ENCODE results near the gene ZNF705A.
"Not testable (repeated sequence)": the region's sequence is repeated elsewhere in the genome, so short reads cannot be mapped to it uniquely, and the experiment has no call there.

Gene ZNF705A

GRCh38 chr12:8226355-8226754, 69.5 kb downstream of the ZNF705A start:
- TF ChIP-seq, protein P1, sequence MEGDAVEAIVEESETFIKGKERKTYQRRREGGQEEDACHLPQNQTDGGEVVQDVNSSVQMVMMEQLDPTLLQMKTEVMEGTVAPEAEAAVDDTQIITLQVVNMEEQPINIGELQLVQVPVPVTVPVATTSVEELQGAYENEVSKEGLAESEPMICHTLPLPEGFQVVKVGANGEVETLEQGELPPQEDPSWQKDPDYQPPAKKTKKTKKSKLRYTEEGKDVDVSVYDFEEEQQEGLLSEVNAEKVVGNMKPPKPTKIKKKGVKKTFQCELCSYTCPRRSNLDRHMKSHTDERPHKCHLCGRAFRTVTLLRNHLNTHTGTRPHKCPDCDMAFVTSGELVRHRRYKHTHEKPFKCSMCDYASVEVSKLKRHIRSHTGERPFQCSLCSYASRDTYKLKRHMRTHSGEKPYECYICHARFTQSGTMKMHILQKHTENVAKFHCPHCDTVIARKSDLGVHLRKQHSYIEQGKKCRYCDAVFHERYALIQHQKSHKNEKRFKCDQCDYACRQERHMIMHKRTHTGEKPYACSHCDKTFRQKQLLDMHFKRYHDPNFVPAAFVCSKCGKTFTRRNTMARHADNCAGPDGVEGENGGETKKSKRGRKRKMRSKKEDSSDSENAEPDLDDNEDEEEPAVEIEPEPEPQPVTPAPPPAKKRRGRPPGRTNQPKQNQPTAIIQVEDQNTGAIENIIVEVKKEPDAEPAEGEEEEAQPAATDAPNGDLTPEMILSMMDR (conservative IDR thresholded peaks at IDR 0.05; ENCODE audit: low read depth, low read length): no peak
- H3K79me2 ChIP-seq (ENCODE audit: insufficient read depth, low read depth): no peaks in the 10 kb centered on the region
- H3K4me2 ChIP-seq: no peak overlapping the region
- no peak overlapping the region for H2AFZ ChIP-seq (ENCODE audit: low read depth)
- no peaks in the 10 kb centered on the region for H3K27me3 ChIP-seq (ENCODE audit: insufficient read depth, low read depth)
- no peaks in the 10 kb centered on the region for H4K20me1 ChIP-seq (ENCODE audit: insufficient read depth)
- H3K27ac ChIP-seq: no peak overlapping the region
- no peaks in the 10 kb centered on the region for H3K36me3 ChIP-seq (ENCODE audit: insufficient read depth)
- no peak overlapping the region for H3K9ac ChIP-seq
- H3K4me3 ChIP-seq (IDR thresholded peaks at IDR 0.05; ENCODE audit: insufficient read depth, low read depth, low read length): no peak overlapping the region
- no peaks in the 10 kb centered on the region for H3K4me1 ChIP-seq (ENCODE audit: low read depth, poor library complexity, severe bottlenecking)

DNA sequence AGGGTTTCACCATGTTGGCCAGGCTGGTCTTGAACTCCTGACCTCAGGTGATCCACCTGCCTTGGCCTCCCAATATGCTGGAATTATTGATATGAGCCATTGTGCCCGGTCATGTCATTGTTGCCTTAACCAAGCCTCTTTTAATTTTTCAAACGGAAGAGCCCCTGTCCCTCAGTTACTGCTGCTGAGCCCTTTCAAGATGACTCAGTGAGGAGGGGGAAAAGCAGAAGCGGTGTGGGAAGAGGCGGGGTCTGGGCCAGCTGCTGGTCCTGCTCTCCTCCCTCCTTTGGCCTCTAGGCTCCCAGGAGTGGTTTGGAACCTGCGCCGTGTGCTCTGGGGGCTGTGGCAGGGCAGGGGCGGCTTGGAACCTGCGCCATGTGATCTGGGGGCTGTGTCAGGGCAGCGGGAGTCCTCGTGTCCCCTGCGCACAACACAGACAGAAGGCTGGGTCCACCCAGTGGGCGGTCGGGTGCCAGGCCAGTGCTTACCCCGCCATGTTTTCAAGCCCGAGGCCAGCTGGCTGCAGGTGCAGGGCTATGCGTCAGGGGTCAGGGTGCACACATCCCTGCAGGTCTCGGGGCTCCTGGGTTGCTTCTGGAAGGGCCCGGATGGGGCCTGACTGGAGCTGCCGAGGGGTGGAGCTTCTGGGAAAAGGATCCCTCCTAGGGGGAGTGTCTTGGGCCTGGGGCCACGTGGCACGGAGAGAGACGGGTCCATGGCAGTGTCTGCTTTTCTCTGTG, 70.3 kb downstream of the ZNF705A start, which contains the start of gene FAM90A1:
FAM90A1 (minus strand) TSS at position 627 of the 740 bp plus-strand sequence. CDS start 2,786 bp downstream, outside the sequence.
- not testable (repeated sequence) for H3K27ac ChIP-seq; H3K27me3 ChIP-seq (ENCODE audit: insufficient read depth, low read depth); H3K4me2 ChIP-seq; H4K20me1 ChIP-seq (ENCODE audit: insufficient read depth); H2AFZ ChIP-seq (ENCODE audit: low read depth); H3K4me1 ChIP-seq (ENCODE audit: low read depth, poor library complexity, severe bottlenecking); H3K9ac ChIP-seq; H3K36me3 ChIP-seq (ENCODE audit: insufficient read depth); H3K4me3 ChIP-seq (IDR thresholded peaks at IDR 0.05; ENCODE audit: insufficient read depth, low read depth, low read length); H3K79me2 ChIP-seq (ENCODE audit: insufficient read depth, low read depth)

DNA sequence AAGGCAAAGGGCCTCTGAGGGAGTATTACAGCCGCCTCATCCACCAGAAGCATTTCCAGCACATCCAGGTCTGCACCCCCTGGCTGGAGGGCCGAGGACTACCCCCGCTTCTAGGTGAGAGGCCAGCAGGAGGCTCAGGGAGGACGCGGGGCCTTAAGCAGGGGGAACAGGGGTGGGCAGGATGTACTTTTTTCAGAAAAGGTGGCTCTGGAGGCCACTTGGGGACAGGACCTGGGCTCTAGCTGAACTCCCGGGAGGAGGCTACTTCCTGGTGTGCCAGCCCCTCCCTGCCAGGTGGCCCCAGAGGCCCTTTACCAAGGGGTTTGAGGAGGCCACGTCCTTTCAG, 70.9 kb downstream of the ZNF705A start:
- not testable (repeated sequence) for H3K79me2 ChIP-seq (ENCODE audit: insufficient read depth, low read depth); H4K20me1 ChIP-seq (ENCODE audit: insufficient read depth); H2AFZ ChIP-seq (ENCODE audit: low read depth); H3K4me3 ChIP-seq (IDR thresholded peaks at IDR 0.05; ENCODE audit: insufficient read depth, low read depth, low read length); H3K4me2 ChIP-seq; H3K36me3 ChIP-seq (ENCODE audit: insufficient read depth); H3K27me3 ChIP-seq (ENCODE audit: insufficient read depth, low read depth); H3K4me1 ChIP-seq (ENCODE audit: low read depth, poor library complexity, severe bottlenecking); H3K9ac ChIP-seq; H3K27ac ChIP-seq

DNA sequence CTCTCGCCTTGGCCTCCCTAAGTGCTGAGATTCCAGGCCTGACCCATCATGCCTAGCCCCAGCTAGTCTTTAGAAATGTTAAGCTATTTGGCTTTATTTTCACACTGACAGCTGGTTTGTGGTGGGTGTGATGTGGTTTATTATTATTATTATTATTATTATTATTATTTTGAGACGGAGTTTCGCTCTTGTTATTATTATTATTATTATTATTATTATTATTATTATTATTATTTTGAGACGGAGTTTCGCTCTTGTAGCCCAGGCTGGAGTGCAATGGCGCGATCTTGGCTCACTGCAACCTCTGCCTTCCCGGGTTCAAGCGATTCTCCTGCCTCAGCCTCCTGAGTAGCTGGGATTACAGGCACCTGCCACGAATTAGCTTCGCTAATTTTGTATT, 71.8 kb downstream of the ZNF705A start:
- H3K4me3 ChIP-seq (IDR thresholded peaks at IDR 0.05; ENCODE audit: insufficient read depth, low read depth, low read length); H3K4me1 ChIP-seq (ENCODE audit: low read depth, poor library complexity, severe bottlenecking): not testable (repeated sequence)

DNA sequence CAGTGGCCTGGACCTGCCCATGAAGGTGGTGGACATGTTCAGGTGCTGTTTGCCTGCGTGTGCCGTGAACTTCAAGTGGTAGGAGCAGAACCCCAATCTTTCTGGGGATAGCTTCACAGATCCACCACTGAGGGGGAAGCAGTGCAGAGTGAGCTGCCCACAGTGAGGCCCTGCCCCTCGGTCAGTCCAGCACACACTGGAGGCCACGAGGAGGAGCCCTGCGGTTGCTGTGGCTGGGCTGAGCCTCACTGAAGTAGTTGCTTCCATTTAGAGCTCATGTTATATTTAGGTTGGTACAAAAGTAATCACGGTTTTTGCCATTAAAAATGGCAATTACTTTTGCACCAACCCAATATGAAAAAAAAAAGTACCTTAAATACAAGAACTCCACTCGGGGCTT, 72.7 kb downstream of the ZNF705A start:
- not testable (repeated sequence) for H3K4me1 ChIP-seq (ENCODE audit: low read depth, poor library complexity, severe bottlenecking); H3K36me3 ChIP-seq (ENCODE audit: insufficient read depth); H2AFZ ChIP-seq (ENCODE audit: low read depth); H3K9ac ChIP-seq; H3K4me3 ChIP-seq (IDR thresholded peaks at IDR 0.05; ENCODE audit: insufficient read depth, low read depth, low read length); H4K20me1 ChIP-seq (ENCODE audit: insufficient read depth); H3K27me3 ChIP-seq (ENCODE audit: insufficient read depth, low read depth); H3K4me2 ChIP-seq; H3K79me2 ChIP-seq (ENCODE audit: insufficient read depth, low read depth); H3K27ac ChIP-seq

More for the DNA sequence above, 71.8 kb downstream of the ZNF705A start:
- not testable (repeated sequence) for H3K4me2 ChIP-seq; H4K20me1 ChIP-seq (ENCODE audit: insufficient read depth); H3K9ac ChIP-seq; H2AFZ ChIP-seq (ENCODE audit: low read depth); H3K27me3 ChIP-seq (ENCODE audit: insufficient read depth, low read depth); H3K79me2 ChIP-seq (ENCODE audit: insufficient read depth, low read depth); H3K36me3 ChIP-seq (ENCODE audit: insufficient read depth); H3K27ac ChIP-seq
